Ureter (tissue), 1 donor: ENCODE results near the gene RRP8. TPM values are rescaled to one million over a fixed set of nuclear protein-coding genes. Genes with fewer than 3 reads are reported as not detected.

ENCODE experiments used
- DNase-seq: peaks from one replicate; pipeline ENCODE4 v3.0.0-alpha.2; 2020; ENCODE audit warnings: low spot score
- total RNA-seq: library from RNA; stranded (reverse); gene quantifications from one replicate; pipeline ENCODE4 v1.2.4, GENCODE V29; 2023
- donor health status: DM: yes; HTN: yes; CAD: no.

RRP8 gene
- total RNA-seq, 1 donor from 2014 or later = 28.0 TPM

- DNase-seq = no peak
Measured at GRCh38 chr11:6617315-6617781, 13.9 kb upstream of the RRP8 start.

- DNase-seq = no peak
Measured at GRCh38 chr11:6616596-6617250, 13.3 kb upstream of the RRP8 start.

GRCh38 chr11:6615882-6616585, 12.6 kb upstream of the RRP8 start:
- DNase-seq = no peak

GRCh38 chr11:6615046-6615445, 11.6 kb upstream of the RRP8 start:
- no peak for DNase-seq

- DNase-seq = no peak
Measured at GRCh38 chr11:6614446-6614845, 11.0 kb upstream of the RRP8 start.

GRCh38 chr11:6613496-6613895, 10.1 kb upstream of the RRP8 start:
- DNase-seq = no peak

- DNase-seq = peak; percentile 98
Measured at GRCh38 chr11:6612213-6613041, 9.0 kb upstream of the RRP8 start, which contains the start of gene TAF10. Gene TAF10 (minus strand): TSS chr11:6612216. CDS start chr11:6612189, 27 bp downstream.

- no peak for DNase-seq
Measured at GRCh38 chr11:6611963-6612212, 8.5 kb upstream of the RRP8 start.

- no peak for DNase-seq
Measured at GRCh38 chr11:6611092-6611962, 7.9 kb upstream of the RRP8 start.

GRCh38 chr11:6610591-6610990, 7.2 kb upstream of the RRP8 start:
- DNase-seq = no peak

GRCh38 chr11:6609502-6610015, 6.1 kb upstream of the RRP8 start:
- no peak for DNase-seq

- no peak for DNase-seq
Measured at GRCh38 chr11:6608726-6609501, 5.5 kb upstream of the RRP8 start.

- no peak for DNase-seq
Measured at GRCh38 chr11:6608011-6608410, 4.6 kb upstream of the RRP8 start.

GRCh38 chr11:6607190-6607795, 3.9 kb upstream of the RRP8 start:
- no peak for DNase-seq

- DNase-seq = peak; percentile 96
Measured at GRCh38 chr11:6606471-6607189, 3.2 kb upstream of the RRP8 start.

GRCh38 chr11:6604790-6605189, 1.4 kb upstream of the RRP8 start:
- DNase-seq = no peak

- DNase-seq = peak; percentile 72
Measured at GRCh38 chr11:6604081-6604626, 738 bp upstream of the RRP8 start.

- DNase-seq = no peak
Measured at GRCh38 chr11:6602096-6602940, 1.1 kb downstream of the RRP8 start.
